Nucleus accumbens (tissue), 56 donors: ENCODE measurements around the gene SELENON.

Experiments
- DNase-seq, 56 donors: peaks; one replicate each; lab custom pipeline; 2025; lab: John Stamatoyannopoulos, UW

Gene SELENON

GRCh38 chr1:25770541-25771220 lies 29.3 kb upstream of the SELENON start:
- DNase-seq = no peak

- no peak for DNase-seq
Observed at GRCh38 chr1:25771221-25772114, 28.5 kb upstream of the SELENON start.

GRCh38 chr1:25772164-25772563 lies 27.8 kb upstream of the SELENON start:
- no peak for DNase-seq

GRCh38 chr1:25772692-25773245 lies 27.2 kb upstream of the SELENON start:
- no peak for DNase-seq

- peak in 2 of 56 donors; percentile 18 to 29 for DNase-seq
Observed at GRCh38 chr1:25773441-25774125, 26.4 kb upstream of the SELENON start.

- DNase-seq = no peak
Observed at GRCh38 chr1:25774206-25774803, 25.7 kb upstream of the SELENON start.

GRCh38 chr1:25774921-25775771 lies 24.8 kb upstream of the SELENON start:
- DNase-seq = no peak

- no peak for DNase-seq
Observed at GRCh38 chr1:25779388-25779787, 20.6 kb upstream of the SELENON start.

- no peak for DNase-seq
Observed at GRCh38 chr1:25779894-25780293, 20.1 kb upstream of the SELENON start.

- DNase-seq = no peak
Observed at GRCh38 chr1:25780318-25781129, 19.5 kb upstream of the SELENON start.

GRCh38 chr1:25781130-25781433 lies 18.9 kb upstream of the SELENON start:
- DNase-seq = no peak

- DNase-seq = no peak
Observed at GRCh38 chr1:25782608-25783201, 17.3 kb upstream of the SELENON start.

- no peak for DNase-seq
Observed at GRCh38 chr1:25784575-25785051, 15.4 kb upstream of the SELENON start.

- DNase-seq = no peak
Observed at GRCh38 chr1:25785333-25786067, 14.5 kb upstream of the SELENON start.

- DNase-seq = peak in 5 of 56 donors; percentile 15 to 45 (median 30)
Observed at GRCh38 chr1:25786887-25787759, 12.9 kb upstream of the SELENON start.

GRCh38 chr1:25787760-25788166 lies 12.2 kb upstream of the SELENON start:
- DNase-seq = peak in 2 of 56 donors; percentile 19 to 24

GRCh38 chr1:25790472-25790871 lies 9.5 kb upstream of the SELENON start:
- DNase-seq = no peak
